Retinal pigment epithelial cell (primary cell): ENCODE measurements around the gene DDX24.

Experiments used
- DNase-seq: peaks from one replicate; pipeline ENCODE4 v3.0.0-alpha.2; 2010; ENCODE audit warnings: low read depth
- H3K4me3 ChIP-seq: 2 replicates; pipeline ENCODE4 v1.5.1; 2011; ENCODE audit warnings: mild to moderate bottlenecking, low read length, control low read depth, moderate library complexity
- CTCF ChIP-seq: conservative IDR thresholded peaks from 2 replicates; pipeline ENCODE4 v1.5.1; 2011; ENCODE audit warnings: low read depth, low read length, control low read depth, inconsistent platforms

The DDX24 gene

GRCh38 chr14:94031883-94032279 is 49.1 kb downstream of the DDX24 start:
- H3K4me3 ChIP-seq = no peak overlapping the region
- TF ChIP-seq CTCF = no peak
- no peak for DNase-seq

- no peak for DNase-seq
- H3K4me3 ChIP-seq = no peak overlapping the region
- no peak for TF ChIP-seq CTCF
Measured at GRCh38 chr14:94031161-94031882, 49.7 kb downstream of the DDX24 start.

GRCh38 chr14:94030571-94030970 is 50.4 kb downstream of the DDX24 start:
- no peak overlapping the region for H3K4me3 ChIP-seq
- no peak for TF ChIP-seq CTCF
- no peak for DNase-seq

- H3K4me3 ChIP-seq = no peak overlapping the region
- no peak for TF ChIP-seq CTCF
- no peak for DNase-seq
Measured at GRCh38 chr14:94029671-94030203, 51.3 kb downstream of the DDX24 start.

GRCh38 chr14:94029265-94029664 is 51.7 kb downstream of the DDX24 start:
- TF ChIP-seq CTCF = no peak
- H3K4me3 ChIP-seq = no peak overlapping the region
- no peak for DNase-seq

- no peak overlapping the region for H3K4me3 ChIP-seq
- TF ChIP-seq CTCF = no peak
- no peak for DNase-seq
Measured at GRCh38 chr14:94028450-94028826, 52.6 kb downstream of the DDX24 start.
